Astrocyte of the spinal cord (primary cell): ENCODE data around the gene TMPRSS13.
A peak's percentile ranks its signal among the peaks of the same experiment; 100 is the strongest.

Experiments
- DNase-seq: peaks from one replicate; pipeline ENCODE4 v3.0.0; 2011; ENCODE audit warnings: low read depth, low spot score
- H3K4me3 ChIP-seq: 2 replicates; pipeline ENCODE4 v1.5.1; 2011; ENCODE audit warnings: low read depth, mild to moderate bottlenecking, low read length, moderate library complexity
- CTCF ChIP-seq: IDR thresholded peaks from 2 replicates; pipeline ENCODE4 v1.5.1; 2012; ENCODE audit warnings: low read depth, mild to moderate bottlenecking, low read length, inconsistent platforms
- in situ Hi-C: cut with HindIII; loops from 2 replicates; pipeline ENCODE4 v1.10.0; 2017; ENCODE audit warnings: low sequenced_read_pairs

Gene TMPRSS13

GRCh38 chr11:117877120-117877784 is 52.0 kb downstream of the TMPRSS13 start:
- TF ChIP-seq CTCF = no peak
- in situ Hi-C loops = no loop called here
- no peak for DNase-seq
- peak overlapping the region; percentile 38 for H3K4me3 ChIP-seq

- peak; percentile 11 for DNase-seq
- TF ChIP-seq CTCF = no peak
- in situ Hi-C loops = no loop called here
- peak within 1 kb of the TSS; percentile 38 for H3K4me3 ChIP-seq
Observed at GRCh38 chr11:117876341-117877119, 52.7 kb downstream of the TMPRSS13 start, which contains the start of gene FXYD6. TSS of gene FXYD6 (minus strand) at chr11:117876658. CDS start at chr11:117842776, 33,882 bp downstream.

GRCh38 chr11:117876059-117876340 is 53.2 kb downstream of the TMPRSS13 start:
- DNase-seq = no peak
- peak overlapping the region; percentile 38 for H3K4me3 ChIP-seq
- TF ChIP-seq CTCF = no peak
- in situ Hi-C loops = no loop called here

- DNase-seq = no peak
- TF ChIP-seq CTCF = no peak
- peak overlapping the region; percentile 38 for H3K4me3 ChIP-seq
- in situ Hi-C loops = no loop called here
Observed at GRCh38 chr11:117875382-117876058, 53.7 kb downstream of the TMPRSS13 start.

- no peak overlapping the region for H3K4me3 ChIP-seq
- TF ChIP-seq CTCF = no peak
- no peak for DNase-seq
- in situ Hi-C loops = no loop called here
Observed at GRCh38 chr11:117874910-117875381, 54.3 kb downstream of the TMPRSS13 start.

- in situ Hi-C loops = no loop called here
- TF ChIP-seq CTCF = no peak
- no peak for DNase-seq
- no peak overlapping the region for H3K4me3 ChIP-seq
Observed at GRCh38 chr11:117874253-117874909, 54.8 kb downstream of the TMPRSS13 start.
